HuH-7.5 (cell line): ENCODE measurements around the gene ACOD1.
"Not testable (repeated sequence)": the region's sequence is repeated elsewhere in the genome, so short reads cannot be mapped to it uniquely, and the experiment has no call there.

Experiments used
- DNase-seq: peaks from one replicate; pipeline ENCODE4 v3.0.0; 2011; ENCODE audit warnings: low spot score

The ACOD1 gene

GRCh38 chr13:76948149-76948548 lies at the start of gene ACOD1:
Gene ACOD1, plus strand, starts transcription at chr13:76948511. Its CDS starts 48 bp downstream, at chr13:76948559.
- no peak for DNase-seq

GRCh38 chr13:76899066-76899465 lies 49.2 kb upstream of the ACOD1 start:
- not testable (repeated sequence) for DNase-seq

- DNase-seq = peak; percentile 25
These were observed 44.7 kb upstream of the ACOD1 start for GRCh38 chr13:76903544-76904162.

- DNase-seq = no peak
These were observed 43.8 kb upstream of the ACOD1 start for GRCh38 chr13:76904507-76904906.

GRCh38 chr13:76912476-76912875 lies 35.8 kb upstream of the ACOD1 start:
- DNase-seq = no peak

GRCh38 chr13:76913898-76914297 lies 34.4 kb upstream of the ACOD1 start:
- DNase-seq = no peak

GRCh38 chr13:76917095-76917494 lies 31.2 kb upstream of the ACOD1 start:
- DNase-seq = no peak

- DNase-seq = not testable (repeated sequence)
These were observed 30.4 kb upstream of the ACOD1 start for GRCh38 chr13:76917755-76918481.

GRCh38 chr13:76921516-76921915 lies 26.8 kb upstream of the ACOD1 start:
- DNase-seq = no peak

DNA sequence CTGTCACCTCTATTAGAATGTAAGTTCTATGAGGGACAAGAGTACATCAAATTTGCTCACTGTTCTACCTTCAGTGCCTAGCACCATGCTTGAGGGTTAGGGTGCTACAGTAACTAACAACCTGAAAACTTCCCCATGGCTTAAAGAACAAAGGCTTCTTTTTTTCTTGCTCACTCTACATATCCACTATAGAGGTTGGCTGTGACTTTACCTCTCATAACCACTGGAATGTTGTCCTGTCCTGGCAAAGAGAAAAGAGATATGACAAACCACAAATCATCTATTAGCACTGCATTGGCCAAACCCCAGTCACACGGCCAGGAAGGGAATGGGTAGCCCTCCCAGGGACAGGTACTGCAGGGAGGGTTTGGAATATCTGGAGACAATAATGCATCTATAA lies 23.2 kb upstream of the ACOD1 start:
- no peak for DNase-seq

GRCh38 chr13:76927955-76928354 lies 20.4 kb upstream of the ACOD1 start:
- DNase-seq = no peak

- DNase-seq = no peak
These were observed 19.9 kb upstream of the ACOD1 start for GRCh38 chr13:76928456-76928855.

DNA sequence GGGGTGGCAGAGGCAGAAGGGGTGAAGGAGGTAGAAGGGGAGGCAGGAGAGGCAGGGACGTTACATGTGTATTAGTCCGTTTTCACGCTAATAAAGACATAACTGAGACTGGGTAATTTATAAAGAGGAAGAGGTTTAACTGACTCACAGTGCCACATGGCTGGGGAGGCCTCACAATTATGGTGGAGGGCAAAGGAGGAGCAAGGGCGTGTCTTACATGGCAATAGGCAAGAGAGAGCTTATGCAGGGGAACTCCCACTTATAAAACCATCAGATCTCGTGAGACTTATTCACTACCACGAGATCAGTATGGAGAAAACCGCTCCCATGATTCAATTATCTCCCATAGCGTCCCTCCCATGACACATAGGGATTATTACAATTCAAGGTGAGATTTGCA lies 19.0 kb upstream of the ACOD1 start:
- no peak for DNase-seq

DNA sequence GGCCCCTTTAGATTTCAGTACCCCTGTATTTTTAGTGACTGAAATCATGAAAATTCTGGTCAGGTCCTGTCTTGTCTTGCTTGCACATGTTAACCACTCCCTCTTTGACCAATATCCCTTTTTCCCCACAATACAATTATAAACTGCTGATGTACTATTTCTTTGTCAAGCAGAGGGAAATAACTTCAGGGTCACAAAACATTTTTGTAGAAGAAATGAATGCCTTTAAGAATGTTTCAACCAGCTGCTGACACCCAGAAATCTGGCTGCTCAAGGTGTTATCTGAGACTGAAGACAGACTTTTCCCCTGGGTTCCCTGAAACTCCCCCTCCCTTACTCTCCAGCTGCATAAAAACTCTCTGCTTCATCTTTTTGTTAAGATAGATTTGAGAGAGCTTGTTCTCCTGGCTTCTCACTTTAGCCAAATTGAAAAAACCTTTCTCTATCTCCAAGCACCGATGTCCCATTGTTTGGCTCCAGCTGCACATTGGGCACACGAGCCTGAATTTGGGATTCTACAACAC lies 18.4 kb upstream of the ACOD1 start:
- DNase-seq = no peak

- DNase-seq = no peak
These were observed 16.2 kb upstream of the ACOD1 start for GRCh38 chr13:76932076-76932475.

DNA sequence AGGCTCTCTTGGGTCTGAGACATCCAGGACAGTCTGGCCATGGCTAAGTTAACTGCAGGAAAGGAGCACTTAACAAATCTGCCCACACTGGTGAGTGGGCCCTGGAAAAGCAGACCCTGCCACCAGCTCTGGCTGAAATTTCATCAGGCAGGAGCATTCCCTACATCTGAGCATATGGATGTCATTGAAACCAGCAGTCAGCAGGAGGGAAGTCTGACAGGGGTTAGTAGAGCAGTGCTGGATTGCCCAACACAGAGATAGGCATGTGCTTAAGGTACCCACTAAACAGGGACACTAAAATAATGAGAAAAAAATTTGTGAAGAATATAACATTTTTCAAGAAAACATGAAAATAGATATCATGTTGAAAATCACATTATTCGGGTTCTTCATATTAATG lies 13.6 kb upstream of the ACOD1 start:
- DNase-seq = no peak

DNA sequence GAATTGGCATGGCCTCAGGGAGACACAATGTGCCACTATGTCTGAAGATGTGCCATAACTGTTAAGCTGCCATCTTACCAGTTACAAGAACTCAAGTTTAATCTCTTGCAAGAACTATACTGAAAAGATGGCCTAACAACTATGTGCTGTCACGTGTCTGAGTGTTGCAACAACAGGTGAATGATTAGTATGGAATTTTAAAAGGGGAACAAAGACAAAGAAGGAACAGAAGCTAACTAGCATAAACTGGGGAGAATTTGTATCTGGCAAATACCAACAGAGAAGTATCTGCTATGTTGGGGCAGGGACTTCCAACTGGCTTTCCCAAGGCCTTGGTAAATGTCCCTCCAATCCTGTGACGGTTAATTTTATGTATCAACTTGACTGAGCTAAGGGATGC lies 11.5 kb upstream of the ACOD1 start:
- DNase-seq = no peak

DNA sequence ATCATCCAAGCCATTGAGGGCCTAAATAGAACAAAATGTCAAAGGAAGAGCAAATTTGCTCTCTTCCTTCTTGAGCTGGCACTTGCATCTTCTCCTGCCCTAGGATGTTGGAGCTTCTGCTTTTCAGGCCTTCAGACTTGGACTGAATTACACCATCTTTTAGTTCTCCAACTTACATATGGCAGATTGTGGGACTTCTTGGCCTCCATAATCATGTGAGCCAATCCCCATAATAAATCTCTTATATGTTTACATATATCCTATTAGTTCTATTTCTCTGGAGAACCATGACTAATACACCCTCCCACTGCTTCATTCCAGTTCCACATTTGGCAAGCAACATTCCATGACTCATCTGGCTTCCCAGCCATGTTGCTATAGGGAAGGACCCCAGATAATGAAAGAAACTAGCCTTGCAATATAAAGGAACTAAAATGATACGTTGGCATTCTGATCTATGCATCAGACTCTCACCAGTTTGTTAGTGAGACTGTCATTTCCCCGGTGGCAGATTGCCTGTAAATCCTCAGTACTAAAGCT lies 11.0 kb upstream of the ACOD1 start:
- DNase-seq = no peak

GRCh38 chr13:76939215-76939614 lies 9.1 kb upstream of the ACOD1 start:
- no peak for DNase-seq

DNA sequence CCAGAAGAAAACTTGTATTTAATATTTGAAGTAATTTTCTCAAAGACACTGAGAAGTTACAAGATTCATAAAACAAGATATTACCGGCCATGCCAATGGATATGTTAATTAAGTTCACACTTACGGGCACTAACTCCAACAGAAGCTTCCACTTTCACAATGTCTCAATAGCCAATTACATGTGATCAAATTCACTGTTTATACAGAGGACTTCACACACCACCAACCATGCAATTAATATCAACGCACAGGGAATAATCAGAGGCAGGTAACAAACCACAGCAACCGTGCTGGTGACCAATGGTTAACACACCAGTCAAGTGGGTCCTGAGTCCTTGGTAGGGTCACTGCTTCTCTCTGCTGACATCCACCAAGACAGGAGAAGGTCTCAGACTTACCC lies 5.9 kb upstream of the ACOD1 start:
- DNase-seq = no peak

DNA sequence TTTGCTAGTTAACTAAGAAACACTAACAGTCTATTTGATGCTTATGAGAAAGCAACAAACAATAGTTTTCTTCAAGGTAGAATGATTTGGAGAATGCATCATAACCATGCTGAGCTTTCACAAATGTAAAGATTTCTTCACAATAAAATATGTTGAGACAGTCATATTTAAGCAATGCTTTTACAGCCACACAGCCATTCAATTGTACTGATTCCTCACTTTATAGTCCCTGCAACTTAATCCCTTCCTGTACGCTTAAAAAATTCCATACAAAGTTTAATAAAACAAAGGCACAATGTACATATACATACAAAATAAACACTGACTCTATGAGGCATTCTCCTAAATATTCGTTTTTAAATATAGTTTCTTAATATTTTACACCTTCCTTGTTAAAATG lies 4.7 kb upstream of the ACOD1 start:
- DNase-seq = no peak

DNA sequence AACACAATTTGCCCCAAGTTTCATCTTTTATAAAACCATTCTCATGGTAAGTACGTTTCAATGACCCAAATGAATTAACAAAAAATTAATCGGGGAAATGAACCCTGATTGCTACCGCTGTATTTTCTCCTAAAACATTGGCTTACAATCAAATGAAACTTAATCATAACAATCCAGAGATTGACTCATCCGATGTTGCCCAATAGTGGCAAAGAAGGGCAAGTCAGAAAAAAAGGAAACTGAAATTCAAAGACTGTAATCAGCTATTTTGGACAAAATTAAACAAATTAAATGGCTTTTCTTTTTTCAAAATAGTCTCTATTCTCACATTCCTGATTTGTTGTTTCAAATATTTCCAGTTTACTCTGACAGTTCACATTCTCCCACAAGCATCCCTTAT lies 3.9 kb upstream of the ACOD1 start:
- no peak for DNase-seq

- DNase-seq = no peak
These were observed 1.8 kb downstream of the ACOD1 start for GRCh38 chr13:76950101-76950500.
